Activated T-helper 17 cell treated with anti-CD3 and anti-CD28 coated beads, Interleukin-2, amount 50 U/mL, for 72 hours (primary cell): ENCODE data around the gene PPP2R5E. TPM values are rescaled to one million over a fixed set of nuclear protein-coding genes. Genes with fewer than 3 reads are reported as not detected.

ENCODE experiments used
- ATAC-seq: fragments of 150-1000 bp; cut with Tn5 transposase; replicated peaks from 2 replicates; pipeline ENCODE4 v1.10.0; 2021; ENCODE audit warnings: mild to moderate bottlenecking, moderate library complexity
- H3K27ac Mint-ChIP-seq: one replicate; pipeline ENCODE4 v1.8.0; 2022; ENCODE audit warnings: mixed read lengths
- H3K27me3 Mint-ChIP-seq: one replicate; pipeline ENCODE4 v1.8.0; 2022; ENCODE audit warnings: mixed read lengths
- H3K36me3 Mint-ChIP-seq: one replicate; pipeline ENCODE4 v1.8.0; 2022; ENCODE audit warnings: low read depth, mild to moderate bottlenecking, mixed read lengths
- H3K4me1 Mint-ChIP-seq: one replicate; pipeline ENCODE4 v1.8.0; 2022; ENCODE audit warnings: mixed read lengths
- H3K4me3 Mint-ChIP-seq: one replicate; pipeline ENCODE4 v1.8.0; 2022; ENCODE audit warnings: mild to moderate bottlenecking, mixed read lengths
- H3K9me3 Mint-ChIP-seq: one replicate; pipeline ENCODE4 v1.8.0; 2022; ENCODE audit warnings: mixed read lengths
- total RNA-seq, 2 donors: library from RNA; stranded (reverse); gene quantifications; one replicate each; pipeline ENCODE4 v1.2.3, GENCODE V29; 2022

Gene PPP2R5E
- total RNA-seq, 2 donors from 2014 or later: 27.0 to 43.4 TPM

- H3K27ac Mint-ChIP-seq: no peak overlapping the region
- ATAC-seq: no peak
- no peaks in the 10 kb centered on the region for H3K9me3 Mint-ChIP-seq
- no peaks in the 10 kb centered on the region for H3K4me1 Mint-ChIP-seq
- no peak overlapping the region for H3K4me3 Mint-ChIP-seq
- no peaks in the 10 kb centered on the region for H3K27me3 Mint-ChIP-seq
- H3K36me3 Mint-ChIP-seq: no peaks in the 10 kb centered on the region
Observed at GRCh38 chr14:63322897-63323573, 220.1 kb downstream of the PPP2R5E start.

- no peaks in the 10 kb centered on the region for H3K4me1 Mint-ChIP-seq
- no peaks in the 10 kb centered on the region for H3K27me3 Mint-ChIP-seq
- no peak for ATAC-seq
- H3K36me3 Mint-ChIP-seq: no peaks in the 10 kb centered on the region
- no peak overlapping the region for H3K27ac Mint-ChIP-seq
- no peak overlapping the region for H3K4me3 Mint-ChIP-seq
- H3K9me3 Mint-ChIP-seq: no peaks in the 10 kb centered on the region
Observed at GRCh38 chr14:63322472-63322871, 220.7 kb downstream of the PPP2R5E start.

Other genes with a start within 250 kb of the PPP2R5E start
- not detected for gene GPHB5, start 224.4 kb downstream of the PPP2R5E start, total RNA-seq
- gene WDR89, start 98.5 kb upstream of the PPP2R5E start, total RNA-seq: 10 to 100 TPM; 22.0 to 23.8 TPM
- 10 to 100 TPM in 1 of 2 donors, 1 to 10 TPM in 1; 7.7 to 11.1 TPM for gene SGPP1, start 184.7 kb upstream of the PPP2R5E start, total RNA-seq